ENCODE measurements around the gene RPL37A. TPM values are rescaled to one million over a fixed set of nuclear protein-coding genes. Genes with fewer than 3 reads are reported as not detected.

Gene RPL37A
- total and polyA plus RNA-seq, 9 of the 15 experiments (the other 6 are each of a cell fraction or from before 2014, with no cell fraction given) = 1,938 to 3,349 (median 2,436) TPM

GRCh38 chr2:216467845-216468244 is 30.8 kb upstream of the RPL37A start:
- TF ChIP-seq RBFOX2 (IDR thresholded peaks at IDR 0.05; ENCODE audit: low read depth, low read length) (no peak), CEBPB (tag; IDR thresholded peaks at IDR 0.05) (peak; percentile 56; the same call in 1 of the 2 replicates)
- Histone ChIP-seq H3K27ac (ENCODE audit: extremely low read depth, low read depth, low read length) (no peak overlapping the region), H2AFZ (ENCODE audit: low read depth, low read length) (no peak overlapping the region), H3K36me3 (ENCODE audit: control insufficient read depth, insufficient read depth, low read length) (peaks cover 11% of the 10 kb centered on the region; the same call in 1 of the 3 replicates), H3K4me3 (no peak overlapping the region), H3K9ac (ENCODE audit: insufficient read depth in 1 of 2, low read depth in 2 of 2, low read length in 2 of 2) (no peak overlapping the region), H3K4me2 (ENCODE audit: insufficient read depth, low read length) (no peak overlapping the region), H4K20me1 (replicated peaks; ENCODE audit: control insufficient read depth, insufficient read depth, low read length) (no peaks in the 10 kb centered on the region), H3K27me3 (ENCODE audit: control insufficient read depth in 2 of 2, insufficient read depth in 2 of 2, low read length in 2 of 2) (no peaks in the 10 kb centered on the region), H3K9me1 (ENCODE audit: control insufficient read depth, insufficient read depth, low read length) (no peaks in the 10 kb centered on the region), H3K9me3 (replicated peaks; ENCODE audit: control insufficient read depth, insufficient read depth, low read depth, low read length) (no peaks in the 10 kb centered on the region), H3K79me2 (ENCODE audit: control insufficient read depth, insufficient read depth, low read length) (no peaks in the 10 kb centered on the region), H3K4me1 (replicated peaks in 1 of 2; ENCODE audit: control insufficient read depth in 2 of 2, insufficient read depth in 2 of 2, low read length in 2 of 2) (no peaks in the 10 kb centered on the region; a peak in 1 of 5 replicates)
- in situ Hi-C loops (cut with MboI) = no loop called here
- intact Hi-C loops (cut with micrococcal nuclease) = no loop called here
- ATAC-seq = no peak
- no peak for DNase-seq (ENCODE audit: extremely low read depth in 1 of 4, low spot score in 3 of 4)
- BruUV-seq (replicated peaks) = no TSS peak
- ChIA-PET CTCF (ENCODE audit: low intra/inter-chr PET ratio) (no interaction called here), POLR2A (no interaction called here)
- no peak for FAIRE-seq
- 100% methylated on average over 4 of the region's 4 CpGs for WGBS (ENCODE audit: insufficient coverage, low coverage, missing lambda C conversion rate)

GRCh38 chr2:216469661-216470060 is 29.0 kb upstream of the RPL37A start:
- CTCF ChIA-PET (ENCODE audit: low intra/inter-chr PET ratio) = no interaction called here
- POLR2A ChIA-PET = no interaction called here
- TF ChIP-seq TRIM24 (IDR thresholded peaks at IDR 0.05) (no peak), HOXB6 (CRISPR knock-in tag; IDR thresholded peaks at IDR 0.05; ENCODE audit: borderline replicate concordance) (no peak), ATF2 (CRISPR knock-in tag; IDR thresholded peaks at IDR 0.05) (no peak), NCOA6 (IDR thresholded peaks at IDR 0.05) (no peak), ZNF398 (CRISPR knock-in tag; IDR thresholded peaks at IDR 0.05) (no peak), NEUROD1 (IDR thresholded peaks at IDR 0.05; ENCODE audit: borderline replicate concordance, low read depth, low read length, partially characterized antibody) (no peak), ELK3 (CRISPR knock-in tag; IDR thresholded peaks at IDR 0.05) (no peak), HDGF (IDR thresholded peaks at IDR 0.05) (no peak), ETS2 (tag; IDR thresholded peaks at IDR 0.05; ENCODE audit: borderline replicate concordance, poor library complexity, severe bottlenecking) (no peak), FOXP1 (CRISPR knock-in tag; IDR thresholded peaks at IDR 0.05) (no peak), ZNF133 (CRISPR knock-in tag; IDR thresholded peaks at IDR 0.05) (no peak)

More at GRCh38 chr2:216469661-216470060, 29.0 kb upstream of the RPL37A start:
- H2AFZ ChIP-seq (ENCODE audit: low read depth, low read length) = no peak overlapping the region
- H3K27ac ChIP-seq (ENCODE audit: extremely low read depth, low read depth, low read length) = no peak overlapping the region
- no peak for ATAC-seq
- H3K4me3 ChIP-seq = no peak overlapping the region
- H3K4me2 ChIP-seq (ENCODE audit: insufficient read depth, low read length) = no peak overlapping the region
- no peak for DNase-seq (ENCODE audit: extremely low read depth in 1 of 4, low spot score in 3 of 4)
- FAIRE-seq = no peak
- no TSS peak for BruUV-seq (replicated peaks)
- no peaks in the 10 kb centered on the region for H4K20me1 ChIP-seq (replicated peaks; ENCODE audit: control insufficient read depth, insufficient read depth, low read length)
- no peak overlapping the region for H3K9ac ChIP-seq (ENCODE audit: insufficient read depth in 1 of 2, low read depth in 2 of 2, low read length in 2 of 2)
- no peaks in the 10 kb centered on the region for H3K9me3 ChIP-seq (replicated peaks; ENCODE audit: control insufficient read depth, insufficient read depth, low read depth, low read length)
- peaks cover 11% of the 10 kb centered on the region; the same call in 1 of the 3 replicates for H3K36me3 ChIP-seq (ENCODE audit: control insufficient read depth, insufficient read depth, low read length)
- H3K27me3 ChIP-seq (ENCODE audit: control insufficient read depth in 2 of 2, insufficient read depth in 2 of 2, low read length in 2 of 2) = no peaks in the 10 kb centered on the region
- H3K9me1 ChIP-seq (ENCODE audit: control insufficient read depth, insufficient read depth, low read length) = no peaks in the 10 kb centered on the region
- in situ Hi-C loops (cut with MboI) = no loop called here
- intact Hi-C loops (cut with micrococcal nuclease) = no loop called here
- H3K79me2 ChIP-seq (ENCODE audit: control insufficient read depth, insufficient read depth, low read length) = no peaks in the 10 kb centered on the region
- H3K4me1 ChIP-seq (replicated peaks in 1 of 2; ENCODE audit: control insufficient read depth in 2 of 2, insufficient read depth in 2 of 2, low read length in 2 of 2) = no peaks in the 10 kb centered on the region; a peak in 1 of 5 replicates
